PC-9 (cell line): ENCODE measurements around the gene IRF6. TPM values are rescaled to one million over a fixed set of nuclear protein-coding genes. Genes with fewer than 3 reads are reported as not detected.

Experiments
- BruUV-seq: library from RNA; stranded (reverse); fragments of 400-500 nt; replicated peaks from 2 replicates; lab custom pipeline; 2021; lab: Mats Ljungman, UMichigan
- CTCF ChIA-PET: fragments of 300-600 bp; sonication (Branson Sonifier 250); formaldehyde crosslinking; loops from one replicate; lab custom pipeline; 2022; ENCODE audit warnings: antibody characterized with exemption; lab: Charles Lee
- POLR2A ChIA-PET: fragments of 300-600 bp; sonication (Branson Sonifier 250); formaldehyde crosslinking; loops from one replicate; lab custom pipeline; 2022; ENCODE audit warnings: antibody characterized with exemption; ENCODE audit not compliant: unreplicated experiment; lab: Charles Lee
- DNase-seq, 2 experiments: peaks; one replicate each; pipeline versions ENCODE4 v3.0.0 to v3.0.0-alpha.2; 2015 to 2022; ENCODE audit warnings: mixed read lengths in 1 of 2
- H2AFZ ChIP-seq: fragments of 200-600 bp; sonication (generic); 2 replicates; pipeline ENCODE4 v1.8.1; 2017; ENCODE audit warnings: antibody characterized with exemption
- H3F3A ChIP-seq: fragments of 200-600 bp; sonication (generic); 2 replicates; pipeline ENCODE4 v1.8.1; 2017; ENCODE audit warnings: antibody characterized with exemption, mild to moderate bottlenecking, low read depth; ENCODE audit not compliant: insufficient read depth
- H3K27ac ChIP-seq: fragments of 200-600 bp; sonication (generic); 2 replicates; pipeline ENCODE4 v1.6.1; 2016; ENCODE audit warnings: mixed run types
- H3K27me3 ChIP-seq: fragments of 200-600 bp; sonication (generic); 2 replicates; pipeline ENCODE4 v1.6.1; 2016; ENCODE audit warnings: low read depth, mixed run types; ENCODE audit not compliant: insufficient read depth
- H3K36me3 ChIP-seq: fragments of 200-600 bp; sonication (generic); 2 replicates; pipeline ENCODE4 v1.6.1; 2016; ENCODE audit warnings: low read depth, mixed run types
- H3K4me1 ChIP-seq: fragments of 200-600 bp; sonication (generic); replicated peaks from 2 replicates; pipeline ENCODE4 v1.6.1; 2016; ENCODE audit warnings: mixed run types; ENCODE audit not compliant: insufficient read depth
- H3K4me2 ChIP-seq: fragments of 200-600 bp; sonication (generic); 2 replicates; pipeline ENCODE4 v1.6.1; 2017; ENCODE audit warnings: mixed run types
- H3K4me3 ChIP-seq: fragments of 200-600 bp; sonication (generic); 2 replicates; pipeline ENCODE4 v1.6.1; 2016; ENCODE audit warnings: mixed run types
- H3K79me2 ChIP-seq: fragments of 200-600 bp; sonication (generic); 2 replicates; pipeline ENCODE4 v1.6.1; 2017; ENCODE audit warnings: low read depth, mixed run types
- H3K9me2 ChIP-seq: fragments of 200-600 bp; sonication (generic); 2 replicates; pipeline ENCODE4 v1.8.1; 2017; ENCODE audit warnings: mild to moderate bottlenecking; ENCODE audit not compliant: insufficient read depth
- H3K9me3 ChIP-seq: fragments of 200-600 bp; sonication (generic); 2 replicates; pipeline ENCODE4 v1.8.1; 2016; ENCODE audit warnings: low read depth; ENCODE audit not compliant: insufficient read depth
- H4K20me1 ChIP-seq: fragments of 200-600 bp; sonication (generic); 2 replicates; pipeline ENCODE4 v1.8.1; 2017; ENCODE audit not compliant: insufficient read depth
- EZH2 ChIP-seq: fragments of 200-600 bp; sonication (generic); IDR thresholded peaks from 2 replicates; pipeline ENCODE4 v1.8.0; 2017; ENCODE audit warnings: antibody characterized with exemption, low read depth
- intact Hi-C: fragments of 100-400 bp; cut with micrococcal nuclease; formaldehyde crosslinking; loops from one replicate; pipeline ENCODE4 v1.10.0; 2022; ENCODE audit not compliant: unreplicated experiment
- total RNA-seq: library from RNA; stranded (reverse); gene quantifications from 2 replicates; pipeline ENCODE4 v1.2.3, GENCODE V29; 2021
- TF ChIP-seq, protein P1 (sequence below): fragments of 200-600 bp; sonication (generic); conservative IDR thresholded peaks from 2 replicates; pipeline ENCODE4 v1.6.1; 2017; ENCODE audit warnings: mixed run types, antibody characterized with exemption, mild to moderate bottlenecking, moderate library complexity

The IRF6 gene
- total RNA-seq, 1 experiment from 2014 or later: 46.5 TPM

DNA sequence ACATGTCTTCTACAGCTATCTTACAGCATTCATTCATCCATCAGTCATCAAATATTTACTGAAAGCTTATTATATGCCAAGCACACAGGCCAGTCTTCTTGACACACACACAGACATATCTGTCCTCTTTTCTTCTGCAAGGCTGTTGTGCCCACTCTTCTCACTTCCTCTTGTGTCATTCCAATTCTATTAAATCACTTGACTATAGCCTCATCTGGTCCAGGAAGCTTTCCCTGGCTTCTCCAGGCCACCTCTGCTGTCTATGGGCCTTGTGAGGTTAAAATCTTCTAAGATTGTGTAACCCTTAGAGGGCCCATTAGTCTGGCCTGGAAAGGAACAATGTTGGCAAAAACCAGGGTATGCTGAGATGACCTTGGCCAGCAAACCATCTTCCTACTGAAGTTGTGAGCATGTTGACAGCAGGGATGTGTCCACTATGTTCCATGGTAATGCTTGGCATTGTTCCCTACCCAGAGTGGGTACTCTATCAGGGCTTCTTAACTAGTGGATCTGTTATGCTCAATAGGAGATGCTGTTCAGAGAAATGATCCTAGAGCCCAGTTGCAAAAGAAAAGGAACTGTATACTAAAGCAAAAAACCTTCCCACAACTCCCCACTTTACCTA, 44.8 kb downstream of the IRF6 start:
- Histone ChIP-seq H3F3A (no peaks in the 10 kb centered on the region), H2AFZ (no peak overlapping the region), H3K4me3 (no peak overlapping the region), H3K4me1 (no peaks in the 10 kb centered on the region), H3K4me2 (no peak overlapping the region), H3K36me3 (no peaks in the 10 kb centered on the region), H3K79me2 (no peaks in the 10 kb centered on the region), H3K9me2 (no peaks in the 10 kb centered on the region), H4K20me1 (no peaks in the 10 kb centered on the region), H3K27me3 (peaks cover 5% of the 10 kb centered on the region; the same call in 1 of the 2 replicates), H3K27ac (no peak overlapping the region), H3K9me3 (no peaks in the 10 kb centered on the region)
- POLR2A ChIA-PET: no interaction called here
- DNase-seq: no peak
- no TSS peak for BruUV-seq
- CTCF ChIA-PET: no interaction called here
- intact Hi-C loops: no loop called here
- TF ChIP-seq, protein P1, sequence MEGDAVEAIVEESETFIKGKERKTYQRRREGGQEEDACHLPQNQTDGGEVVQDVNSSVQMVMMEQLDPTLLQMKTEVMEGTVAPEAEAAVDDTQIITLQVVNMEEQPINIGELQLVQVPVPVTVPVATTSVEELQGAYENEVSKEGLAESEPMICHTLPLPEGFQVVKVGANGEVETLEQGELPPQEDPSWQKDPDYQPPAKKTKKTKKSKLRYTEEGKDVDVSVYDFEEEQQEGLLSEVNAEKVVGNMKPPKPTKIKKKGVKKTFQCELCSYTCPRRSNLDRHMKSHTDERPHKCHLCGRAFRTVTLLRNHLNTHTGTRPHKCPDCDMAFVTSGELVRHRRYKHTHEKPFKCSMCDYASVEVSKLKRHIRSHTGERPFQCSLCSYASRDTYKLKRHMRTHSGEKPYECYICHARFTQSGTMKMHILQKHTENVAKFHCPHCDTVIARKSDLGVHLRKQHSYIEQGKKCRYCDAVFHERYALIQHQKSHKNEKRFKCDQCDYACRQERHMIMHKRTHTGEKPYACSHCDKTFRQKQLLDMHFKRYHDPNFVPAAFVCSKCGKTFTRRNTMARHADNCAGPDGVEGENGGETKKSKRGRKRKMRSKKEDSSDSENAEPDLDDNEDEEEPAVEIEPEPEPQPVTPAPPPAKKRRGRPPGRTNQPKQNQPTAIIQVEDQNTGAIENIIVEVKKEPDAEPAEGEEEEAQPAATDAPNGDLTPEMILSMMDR: no peak
- TF ChIP-seq EZH2: no peak

DNA sequence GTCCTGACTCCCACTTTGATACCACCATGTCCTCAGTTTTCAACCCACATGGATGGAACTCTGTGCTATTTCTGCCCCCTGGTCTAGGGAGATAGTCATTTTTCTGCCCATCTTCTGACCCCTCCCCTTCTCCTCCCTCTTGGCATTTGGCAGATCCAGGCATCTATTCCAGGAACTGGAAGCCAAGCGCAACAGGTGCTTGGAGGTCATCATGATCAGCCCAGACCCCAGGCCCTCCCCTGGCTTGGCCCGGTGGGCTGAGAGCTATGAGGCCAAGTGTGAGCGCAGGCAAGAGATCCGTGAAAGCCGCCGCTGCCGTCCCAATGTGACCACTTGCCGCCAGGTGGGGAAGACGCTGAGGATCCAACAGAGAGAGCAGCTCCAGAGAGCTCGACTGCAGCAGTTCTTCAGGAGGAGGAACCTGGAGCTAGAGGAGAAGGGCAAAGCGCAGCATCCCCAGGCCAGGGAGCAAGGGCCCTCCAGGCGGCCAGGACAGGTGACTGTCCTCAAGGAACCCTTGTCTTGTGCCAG, 46.0 kb downstream of the IRF6 start:
- no peaks in the 10 kb centered on the region for H3K4me1 ChIP-seq
- no peak overlapping the region for H3K27ac ChIP-seq
- H4K20me1 ChIP-seq: no peaks in the 10 kb centered on the region
- no peaks in the 10 kb centered on the region for H3F3A ChIP-seq
- TF ChIP-seq EZH2: no peak
- TF ChIP-seq, protein P1: no peak
- intact Hi-C loops: no loop called here
- CTCF ChIA-PET: interaction anchor here (0.6 kb wide), 1 partner anchor 1758 kb away, joined by 3 read pairs; no protein-coding TSS in a partner anchor
- POLR2A ChIA-PET: no interaction called here
- no peaks in the 10 kb centered on the region for H3K9me2 ChIP-seq
- no peak overlapping the region for H2AFZ ChIP-seq
- DNase-seq: no peak
- H3K36me3 ChIP-seq: no peaks in the 10 kb centered on the region
- H3K4me2 ChIP-seq: no peak overlapping the region
- H3K79me2 ChIP-seq: no peaks in the 10 kb centered on the region
- no TSS peak for BruUV-seq
- H3K27me3 ChIP-seq: peaks cover 5% of the 10 kb centered on the region; the same call in 1 of the 2 replicates
- H3K9me3 ChIP-seq: no peaks in the 10 kb centered on the region
- H3K4me3 ChIP-seq: no peak overlapping the region

GRCh38 chr1:209758400-209758799, 47.5 kb downstream of the IRF6 start:
- Histone ChIP-seq H2AFZ (no peak overlapping the region), H3K4me2 (no peak overlapping the region), H3K4me1 (no peaks in the 10 kb centered on the region), H3K79me2 (no peaks in the 10 kb centered on the region), H3F3A (no peaks in the 10 kb centered on the region), H3K36me3 (no peaks in the 10 kb centered on the region), H3K9me2 (0 out of 2 replicates have a peak, but pooled peaks cover 7% of the 10 kb centered on the region), H4K20me1 (no peaks in the 10 kb centered on the region), H3K4me3 (no peak overlapping the region), H3K27ac (no peak overlapping the region), H3K27me3 (peaks cover 5% of the 10 kb centered on the region; the same call in 1 of the 2 replicates), H3K9me3 (no peaks in the 10 kb centered on the region)
- no TSS peak for BruUV-seq
- no peak for DNase-seq
- ChIA-PET CTCF (no interaction called here), POLR2A (no interaction called here)
- no peak for TF ChIP-seq EZH2
- TF ChIP-seq, protein P1: no peak
- intact Hi-C loops: no loop called here
